Urothelium cell line (cell line): ENCODE data around the gene FOSL2.
"Not testable (repeated sequence)": the region's sequence is repeated elsewhere in the genome, so short reads cannot be mapped to it uniquely, and the experiment has no call there.

Experiments used
- DNase-seq: peaks from one replicate; pipeline ENCODE4 v3.0.0; 2011; ENCODE audit warnings: low spot score, mixed read lengths
- FAIRE-seq: peaks from 2 replicates; lab custom pipeline; 2011; peaks lifted over from hg19 to GRCh38; lab: Jason Lieb, UNC

The FOSL2 gene

GRCh38 chr2:28370354-28370753, 22.3 kb upstream of the FOSL2 start:
- no peak for FAIRE-seq
- DNase-seq, result no peak

GRCh38 chr2:28371728-28372127, 20.9 kb upstream of the FOSL2 start:
- not testable (repeated sequence) for DNase-seq, FAIRE-seq

GRCh38 chr2:28373854-28374253, 18.8 kb upstream of the FOSL2 start:
- FAIRE-seq, result no peak
- DNase-seq, result no peak

- DNase-seq, result no peak
- no peak for FAIRE-seq
Observed at GRCh38 chr2:28374331-28374730, 18.3 kb upstream of the FOSL2 start.

- FAIRE-seq, result no peak
- no peak for DNase-seq
Observed at GRCh38 chr2:28375236-28375635, 17.4 kb upstream of the FOSL2 start.

GRCh38 chr2:28375742-28376631, 16.7 kb upstream of the FOSL2 start:
- FAIRE-seq, result no peak
- DNase-seq, result no peak

- FAIRE-seq (no peak), DNase-seq (no peak)
Observed at GRCh38 chr2:28377195-28377816, 15.4 kb upstream of the FOSL2 start.

- DNase-seq (no peak), FAIRE-seq (peak; percentile 55)
Observed at GRCh38 chr2:28377984-28378678, 14.5 kb upstream of the FOSL2 start.

- no peak for DNase-seq
- no peak for FAIRE-seq
Observed at GRCh38 chr2:28378679-28379584, 13.7 kb upstream of the FOSL2 start.

- DNase-seq, result no peak
Observed at GRCh38 chr2:28380219-28380618, 12.4 kb upstream of the FOSL2 start.

GRCh38 chr2:28381225-28382180, 11.2 kb upstream of the FOSL2 start:
- FAIRE-seq, result no peak

More at GRCh38 chr2:28380219-28380618, 12.4 kb upstream of the FOSL2 start:
- FAIRE-seq, result no peak

GRCh38 chr2:28382755-28383154, 9.9 kb upstream of the FOSL2 start:
- DNase-seq, result no peak
- no peak for FAIRE-seq

More at GRCh38 chr2:28381225-28382180, 11.2 kb upstream of the FOSL2 start:
- no peak for DNase-seq

- peak; percentile 68 for DNase-seq
- FAIRE-seq, result peak; percentile 40
Observed at GRCh38 chr2:28387082-28387960, 5.3 kb upstream of the FOSL2 start.

- FAIRE-seq (no peak), DNase-seq (no peak)
Observed at GRCh38 chr2:28389399-28390240, 3.0 kb upstream of the FOSL2 start.

- no peak for FAIRE-seq
Observed at GRCh38 chr2:28390241-28390745, 2.4 kb upstream of the FOSL2 start.

GRCh38 chr2:28390746-28391563, 1.7 kb upstream of the FOSL2 start:
- FAIRE-seq (no peak), DNase-seq (peak; percentile 57)

More at GRCh38 chr2:28390241-28390745, 2.4 kb upstream of the FOSL2 start:
- DNase-seq, result peak; percentile 88
